Endothelial cell of umbilical vein (primary cell): ENCODE results near the gene SENP6.

Experiments used
- CTCF ChIP-seq, 2 donors: IDR thresholded peaks; 1 replicate in 1 of 2; 2 replicates in 1 of 2; pipeline ENCODE4 v1.5.1; 2011; ENCODE audit warnings: low read length in 2 of 2, mild to moderate bottlenecking in 2 of 2, moderate library complexity in 2 of 2, control low read depth in 1 of 2, inconsistent platforms in 1 of 2, low read depth in 1 of 2; ENCODE audit not compliant: insufficient read depth in 1 of 2; ENCODE audit errors: extremely low read depth in 1 of 2
- EZH2 ChIP-seq: IDR thresholded peaks from 2 replicates; pipeline ENCODE4 v1.6.1; 2012; ENCODE audit warnings: borderline replicate concordance, low read depth, mild to moderate bottlenecking, moderate library complexity, low read length, inconsistent platforms; ENCODE audit not compliant: severe bottlenecking
- FOS ChIP-seq: IDR thresholded peaks from 2 replicates; pipeline ENCODE4 v1.6.1; 2011; ENCODE audit warnings: mild to moderate bottlenecking, low read length, moderate library complexity, borderline replicate concordance; ENCODE audit not compliant: insufficient read depth
- GATA2 ChIP-seq: IDR thresholded peaks from 2 replicates; pipeline ENCODE4 v1.7.0; 2011; ENCODE audit warnings: low read depth, mild to moderate bottlenecking, moderate library complexity, mixed read lengths, low read length; ENCODE audit not compliant: insufficient read length, insufficient read depth
- JUN ChIP-seq: IDR thresholded peaks from 2 replicates; pipeline ENCODE4 v1.6.1; 2011; ENCODE audit warnings: borderline replicate concordance, low read depth; ENCODE audit not compliant: insufficient read length, insufficient read depth
- MAX ChIP-seq: IDR thresholded peaks from 2 replicates; pipeline ENCODE4 v1.6.1; 2011; ENCODE audit not compliant: insufficient read depth, insufficient read length
- MYC ChIP-seq: IDR thresholded peaks from one replicate; pipeline ENCODE4 v1.6.1; 2011; ENCODE audit warnings: mild to moderate bottlenecking, low read depth, low read length
- POLR2A ChIP-seq: IDR thresholded peaks from 2 replicates; pipeline ENCODE4 v1.6.1; 2012; ENCODE audit warnings: low read depth, mild to moderate bottlenecking, control low read depth, low read length
- POLR2AphosphoS5 ChIP-seq: IDR thresholded peaks from 2 replicates; pipeline ENCODE4 v1.6.1; 2012; ENCODE audit warnings: low read depth, mild to moderate bottlenecking, control low read depth, low read length, moderate library complexity; ENCODE audit not compliant: insufficient read depth

GRCh38 chr6:75612434-75612833, 10.8 kb downstream of the SENP6 start:
- TF ChIP-seq EZH2 (no peak), CTCF (IDR thresholded peaks at IDR 0.05; ENCODE audit: extremely low read depth in 1 of 2, insufficient read depth in 1 of 2, low read depth in 1 of 2, low read length in 2 of 2) (no peak), POLR2AphosphoS5 (no peak), POLR2A (no peak), MAX (no peak), GATA2 (no peak), MYC (no peak), JUN (no peak), FOS (no peak)
